Hindlimb muscle (tissue), 1 donor: ENCODE measurements around the gene NRG4. TPM values are rescaled to one million over a fixed set of nuclear protein-coding genes. Genes with fewer than 3 reads are reported as not detected.
"Not testable (repeated sequence)": the region's sequence is repeated elsewhere in the genome, so short reads cannot be mapped to it uniquely, and the experiment has no call there.

Source experiments
- DNase-seq: peaks from one replicate; pipeline ENCODE4 v3.0.0-alpha.2; 2013
- polyA plus RNA-seq: library from polyadenylated mRNA; unstranded; fragments of 120-200 nt; gene quantifications from one replicate; pipeline ENCODE4 v1.2.1, GENCODE V29; 2013; ENCODE audit not compliant: insufficient read length

The NRG4 gene
- polyA plus RNA-seq, 1 donor = 0.50 TPM

- DNase-seq = no peak
Measured at GRCh38 chr15:75992897-75993296, 19.3 kb downstream of the NRG4 start.

DNA sequence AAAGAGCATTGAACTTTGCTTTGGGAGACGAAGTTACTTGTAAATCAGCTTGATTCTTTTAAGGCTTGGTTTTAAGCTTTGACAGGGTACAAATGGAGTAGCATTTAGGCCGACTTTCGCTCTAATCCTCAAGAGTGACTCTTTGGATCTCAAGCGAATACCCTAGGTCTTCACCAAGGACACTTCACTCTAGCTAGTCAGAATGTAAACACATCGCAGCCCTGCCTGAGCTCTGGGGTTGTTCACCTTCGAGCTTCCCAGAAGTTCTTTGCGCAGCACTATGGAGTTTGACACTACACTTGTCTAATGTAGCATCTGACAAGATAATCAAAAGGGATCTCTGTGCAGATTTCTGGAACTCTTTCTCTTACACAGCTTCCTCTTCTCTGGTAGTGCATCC lies 22.3 kb downstream of the NRG4 start:
- DNase-seq = no peak

GRCh38 chr15:75989045-75989444 lies 23.2 kb downstream of the NRG4 start:
- DNase-seq = no peak

DNA sequence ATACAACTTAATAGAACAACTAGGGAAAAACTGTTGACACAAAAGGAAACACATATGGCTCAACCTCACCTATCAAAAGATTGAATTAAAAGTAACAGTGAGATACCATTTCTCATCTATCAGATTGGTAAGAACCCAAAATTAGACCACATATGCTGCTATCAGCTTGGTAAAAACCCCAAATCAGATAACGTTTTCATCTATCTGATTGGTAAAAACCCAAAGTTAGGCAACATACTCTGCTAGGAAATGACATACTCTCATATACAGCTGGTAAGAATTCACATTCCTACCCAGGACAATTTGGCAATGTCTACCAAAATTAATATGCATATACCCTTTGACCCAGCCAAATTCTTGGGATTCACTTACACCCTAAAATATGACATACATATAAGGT lies 26.3 kb downstream of the NRG4 start:
- no peak for DNase-seq

GRCh38 chr15:75984706-75985105 lies 27.5 kb downstream of the NRG4 start:
- not testable (repeated sequence) for DNase-seq

DNA sequence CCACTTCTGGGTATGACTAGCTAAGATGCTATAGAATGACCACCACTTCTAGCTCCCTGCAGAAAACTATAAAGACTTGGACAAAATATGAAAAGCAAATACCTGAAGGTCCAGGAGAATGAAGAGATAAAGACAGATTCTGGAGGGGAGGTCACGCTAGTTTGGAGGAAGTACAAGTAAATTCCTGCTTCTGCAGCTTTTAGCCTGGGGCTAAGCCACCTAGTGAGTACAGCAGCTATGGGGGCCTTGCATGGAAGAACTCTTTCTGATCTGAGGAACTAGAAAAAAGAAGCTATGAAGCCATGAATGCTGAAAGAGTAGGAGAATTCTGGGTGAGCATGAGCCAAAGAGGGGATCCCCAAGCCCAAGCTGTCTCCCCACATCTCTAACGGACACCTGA lies 29.8 kb downstream of the NRG4 start:
- no peak for DNase-seq

GRCh38 chr15:75981149-75981815 lies 30.9 kb downstream of the NRG4 start:
- no peak for DNase-seq

- not testable (repeated sequence) for DNase-seq
Measured at GRCh38 chr15:75976766-75977165, 35.5 kb downstream of the NRG4 start.

GRCh38 chr15:75966073-75966472 lies 46.2 kb downstream of the NRG4 start:
- no peak for DNase-seq

DNA sequence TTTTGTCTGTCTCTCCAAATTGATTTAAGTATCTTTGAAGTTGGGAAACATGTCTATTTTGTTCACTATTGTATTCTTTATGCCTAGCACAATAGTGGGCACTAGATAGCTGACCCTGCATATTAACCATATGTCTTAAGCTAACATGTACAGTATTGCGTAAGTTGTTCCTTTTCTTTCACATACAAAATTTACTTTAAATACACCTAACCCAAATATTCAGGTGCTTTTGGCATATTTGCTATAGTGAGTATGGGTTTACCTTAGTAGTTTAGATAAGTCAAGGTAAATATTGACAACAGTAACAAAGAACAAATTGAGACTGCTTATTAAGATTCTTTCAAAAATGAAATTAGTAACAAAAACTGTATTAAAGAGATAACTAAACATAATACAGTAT lies 50.9 kb downstream of the NRG4 start:
- no peak for DNase-seq

DNA sequence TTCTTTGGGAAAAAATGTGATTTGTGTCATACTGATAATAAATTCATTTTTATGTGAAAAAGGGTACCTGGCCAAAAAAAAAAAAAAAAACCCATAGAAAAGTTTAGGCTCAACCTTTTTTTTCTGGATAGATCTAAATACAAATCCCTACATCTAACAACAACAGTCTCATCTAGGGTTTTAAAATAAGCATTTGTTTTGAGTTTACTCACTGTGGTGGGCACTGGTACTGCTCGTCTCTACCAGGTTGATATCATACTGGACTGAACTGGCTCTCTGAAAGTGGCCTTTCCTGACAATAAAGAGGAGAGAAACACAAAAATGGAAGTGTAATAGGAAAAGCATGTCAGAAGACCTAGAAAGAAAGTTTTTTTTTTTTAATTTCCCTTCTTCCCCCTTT lies 56.5 kb downstream of the NRG4 start:
- no peak for DNase-seq

- no peak for DNase-seq
Measured at GRCh38 chr15:75952525-75952924, 59.7 kb downstream of the NRG4 start.

- no peak for DNase-seq
Measured at GRCh38 chr15:75948761-75949296, 63.4 kb downstream of the NRG4 start.

GRCh38 chr15:75947092-75947491 lies 65.1 kb downstream of the NRG4 start:
- DNase-seq = no peak

DNA sequence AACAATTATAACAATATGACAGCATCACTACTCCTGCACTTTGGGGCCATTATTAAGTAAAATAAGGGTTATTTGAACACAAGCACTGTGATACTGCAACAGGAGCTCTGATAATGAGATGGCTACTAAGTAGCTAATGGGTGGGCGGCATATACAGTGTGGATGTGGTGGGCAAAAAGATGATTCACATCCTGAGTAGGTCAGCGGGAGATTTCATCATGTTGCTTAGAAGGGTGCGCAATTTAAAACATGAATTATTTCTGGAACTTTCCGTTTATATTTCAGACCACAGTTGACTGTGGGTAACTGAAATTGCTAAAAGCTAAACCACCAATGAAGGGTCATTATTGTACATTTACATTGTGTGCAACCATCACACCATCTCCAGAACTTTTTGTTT lies 66.3 kb downstream of the NRG4 start:
- no peak for DNase-seq

GRCh38 chr15:75943713-75944215 lies 68.5 kb downstream of the NRG4 start:
- DNase-seq = no peak

DNA sequence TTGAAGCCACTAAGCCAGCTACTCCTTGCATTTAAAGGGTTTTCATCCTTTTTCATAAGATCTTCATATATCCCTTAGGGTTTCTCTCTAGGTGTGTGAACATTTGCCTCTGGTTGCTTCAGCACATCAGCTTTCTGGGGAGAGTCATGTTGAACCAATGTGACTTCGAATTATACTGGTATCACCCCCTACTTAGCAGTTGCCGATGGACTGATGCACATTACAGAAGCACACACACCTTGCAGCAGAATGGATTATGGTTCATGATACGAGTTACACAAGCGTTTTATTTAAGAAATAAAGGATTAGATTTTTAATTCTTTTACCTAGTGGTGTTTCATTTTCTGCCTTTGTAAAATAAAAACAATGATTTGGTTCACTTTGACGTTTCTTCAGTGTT lies 69.0 kb downstream of the NRG4 start:
- DNase-seq = no peak

DNA sequence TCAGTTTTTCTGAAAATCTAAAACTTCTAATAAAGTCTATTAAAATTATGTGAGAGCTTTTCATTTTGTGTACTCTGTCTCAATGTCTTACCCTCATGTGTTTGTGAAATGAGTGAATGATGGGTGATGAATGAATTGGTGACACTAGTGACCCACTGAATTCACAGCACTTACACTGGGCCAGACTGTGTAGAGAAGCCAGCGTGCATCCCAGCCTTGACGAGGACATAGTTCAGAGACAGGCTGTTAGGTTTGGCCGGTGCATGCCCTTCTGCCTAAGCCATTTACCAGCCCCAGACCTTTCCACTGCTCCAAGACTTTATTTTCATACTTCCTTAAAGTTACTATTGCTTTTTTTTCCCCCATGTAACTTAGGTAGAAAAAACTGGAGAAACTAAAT lies 69.8 kb downstream of the NRG4 start:
- DNase-seq = no peak

GRCh38 chr15:75930866-75931265 lies 81.4 kb downstream of the NRG4 start:
- DNase-seq = no peak

- DNase-seq = no peak
Measured at GRCh38 chr15:75929799-75930565, 82.2 kb downstream of the NRG4 start.

DNA sequence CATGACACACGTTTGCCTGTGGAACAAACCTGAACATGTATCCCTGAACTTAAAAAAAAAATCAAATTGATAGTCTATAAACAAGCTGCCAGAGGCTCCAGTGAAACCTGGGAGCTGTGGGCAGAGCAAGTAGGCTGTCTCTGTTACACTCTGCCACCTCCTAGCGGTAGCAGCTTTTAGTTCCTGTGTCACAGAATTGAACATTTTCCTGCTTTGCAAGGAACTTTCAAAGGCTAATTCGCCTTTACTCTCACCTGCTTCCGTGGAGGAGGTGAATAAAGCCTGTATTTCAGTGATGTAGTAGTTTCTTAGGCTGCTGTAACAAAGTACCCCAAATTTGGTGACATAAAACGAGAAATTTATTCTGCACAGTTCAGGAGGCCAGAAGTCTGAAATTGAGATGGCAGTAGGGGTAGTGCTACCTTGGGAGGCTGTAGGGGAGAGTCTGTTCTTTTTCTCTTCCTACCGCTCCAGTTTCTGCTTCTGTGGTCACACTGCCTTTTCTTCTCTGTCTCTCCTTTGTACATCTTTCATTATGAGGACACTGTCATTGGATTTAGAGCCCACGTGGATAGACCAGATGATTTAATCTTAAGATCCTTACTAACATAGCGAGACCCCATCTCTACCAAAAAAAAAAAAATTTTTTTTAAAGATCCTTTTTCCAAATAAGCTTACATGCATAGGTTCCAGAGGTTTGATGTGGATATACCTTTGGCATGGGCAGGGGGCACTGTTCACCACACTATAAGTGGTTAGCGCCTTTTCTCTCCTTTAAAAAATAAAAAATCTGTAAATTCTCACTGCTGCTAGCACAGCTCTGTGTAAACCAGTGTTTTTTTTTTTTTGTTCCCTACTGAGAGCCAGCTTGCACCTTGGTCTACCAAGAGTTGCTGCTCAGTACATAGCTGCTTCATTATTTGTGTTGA lies 83.3 kb downstream of the NRG4 start:
- DNase-seq = no peak

GRCh38 chr15:75927601-75928000 lies 84.6 kb downstream of the NRG4 start:
- no peak for DNase-seq

DNA sequence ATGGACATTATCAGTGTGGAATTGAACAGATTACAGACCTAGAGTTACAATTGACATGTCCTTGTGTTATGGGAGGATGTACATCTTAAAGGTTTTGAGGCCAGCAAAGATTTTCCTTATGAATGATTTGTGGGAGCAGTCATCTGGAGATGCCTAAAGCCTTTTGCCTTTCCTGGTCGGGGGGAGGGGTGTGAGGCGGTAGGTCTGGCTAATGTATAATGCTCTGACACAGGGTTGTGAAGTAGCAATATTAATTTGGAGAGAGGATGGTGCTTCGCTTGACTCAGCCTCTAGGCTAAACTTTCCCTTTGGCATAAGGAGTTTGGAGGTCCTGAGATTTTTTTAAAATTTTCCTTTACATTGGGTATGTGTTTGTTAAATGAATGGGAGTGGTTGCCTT lies 85.3 kb downstream of the NRG4 start:
- DNase-seq = no peak
